GM10847 (cell line): ENCODE results near the gene CRYZL1.

ENCODE experiments used
- POLR2A ChIP-seq: IDR thresholded peaks from 2 replicates; pipeline ENCODE4 v1.6.1; 2011; ENCODE audit not compliant: insufficient read length; ENCODE audit errors: extremely low read depth

CRYZL1 gene

DNA sequence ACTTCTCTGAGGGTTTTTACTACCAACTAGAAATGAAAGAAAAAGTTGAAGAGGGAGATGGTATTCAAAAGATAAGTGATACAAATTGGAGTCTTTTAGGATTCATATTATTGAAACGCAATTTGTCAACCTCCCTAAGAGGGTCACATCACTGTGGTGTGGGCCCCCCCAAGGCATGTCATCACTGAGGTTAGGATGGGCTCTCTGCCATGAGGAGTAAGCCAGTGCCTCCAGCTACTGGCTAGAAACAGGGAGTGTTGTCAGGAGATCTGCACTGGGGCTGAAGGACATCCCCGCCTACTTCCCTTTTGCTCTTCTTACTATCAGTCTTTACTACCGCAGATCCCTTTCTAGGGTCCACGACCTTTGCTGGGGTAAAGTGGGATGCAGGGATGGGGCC lies 26.6 kb upstream of the CRYZL1 start:
- TF ChIP-seq POLR2A: no peak

DNA sequence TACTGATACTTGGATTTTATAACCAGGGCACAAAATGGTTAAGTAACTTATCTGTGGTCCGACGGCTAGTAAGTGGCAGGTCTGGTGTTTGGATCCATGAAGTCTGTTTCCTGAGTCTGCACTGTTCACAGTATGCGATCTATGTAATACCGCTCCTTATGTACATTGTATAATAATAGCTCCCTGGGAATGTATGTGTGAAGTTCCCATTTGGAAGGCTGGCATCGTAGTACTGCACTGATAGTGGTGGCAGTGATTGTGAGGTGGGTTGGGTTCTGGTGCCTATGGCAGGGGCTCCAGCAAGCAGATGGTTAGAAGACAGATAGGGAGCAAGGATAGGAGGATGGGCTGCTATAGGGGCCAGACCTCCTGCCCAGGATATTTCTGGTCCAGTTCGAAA lies 26.1 kb upstream of the CRYZL1 start:
- no peak for TF ChIP-seq POLR2A

- no peak for TF ChIP-seq POLR2A
These were observed 24.6 kb upstream of the CRYZL1 start for GRCh38 chr21:33666153-33666552.

DNA sequence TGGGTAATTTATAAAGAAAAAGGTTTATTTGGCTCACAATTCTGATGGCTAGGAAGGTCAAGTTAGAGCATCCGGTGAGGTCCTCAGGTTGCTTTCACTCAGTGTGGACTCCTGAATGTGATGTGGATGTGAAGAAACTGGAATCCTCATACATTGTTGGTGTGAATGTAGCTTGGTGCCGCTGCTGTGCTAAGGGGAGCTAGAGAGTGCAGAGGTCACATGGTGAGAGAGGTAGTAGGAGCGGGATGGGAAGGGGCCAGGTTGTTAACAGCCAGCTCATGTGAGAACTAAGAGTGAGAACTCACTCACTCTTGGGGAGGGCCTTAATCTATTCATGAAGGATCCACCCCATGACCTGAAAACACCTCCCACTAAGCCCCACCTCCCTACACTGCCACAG lies 22.6 kb upstream of the CRYZL1 start:
- TF ChIP-seq POLR2A: no peak

DNA sequence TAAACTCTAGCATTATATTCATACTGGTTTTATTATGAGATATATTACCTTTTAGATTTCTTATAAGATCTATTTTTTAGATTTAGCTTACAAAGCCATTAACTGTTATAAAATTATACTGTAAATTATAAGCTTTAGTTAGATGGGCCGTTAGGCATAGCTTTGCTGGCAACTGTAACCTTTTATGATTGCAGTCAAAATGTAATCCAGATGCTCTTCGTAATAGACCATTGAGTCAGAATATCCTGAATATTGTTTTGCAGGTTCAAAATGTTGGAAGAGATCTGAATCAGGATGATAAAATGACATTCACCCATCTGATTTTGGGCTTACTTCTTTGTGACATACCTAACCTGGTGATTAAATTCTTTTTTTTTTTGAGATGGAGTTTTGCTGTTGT lies 21.7 kb upstream of the CRYZL1 start:
- no peak for TF ChIP-seq POLR2A

- no peak for TF ChIP-seq POLR2A
These were observed 20.5 kb upstream of the CRYZL1 start for GRCh38 chr21:33662046-33662445.

DNA sequence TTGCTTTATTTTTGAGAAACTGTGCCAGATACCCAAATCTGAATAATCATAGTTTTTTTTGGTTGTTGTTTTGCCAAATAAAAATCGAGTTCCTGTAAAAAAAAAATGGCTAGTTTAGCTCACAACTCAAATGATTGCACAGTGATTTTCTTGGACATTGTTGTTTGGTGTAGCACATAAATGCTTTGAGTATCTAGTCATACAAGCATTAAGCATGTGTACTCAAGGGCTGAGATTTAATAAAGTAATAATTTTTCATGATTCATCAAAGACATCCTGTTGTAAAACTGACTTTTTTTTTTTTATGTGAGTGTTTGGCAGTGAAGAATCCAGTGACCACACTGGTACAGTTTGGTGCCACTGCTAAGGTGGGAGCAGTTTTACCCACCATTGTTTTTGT lies 19.6 kb upstream of the CRYZL1 start:
- TF ChIP-seq POLR2A: no peak

DNA sequence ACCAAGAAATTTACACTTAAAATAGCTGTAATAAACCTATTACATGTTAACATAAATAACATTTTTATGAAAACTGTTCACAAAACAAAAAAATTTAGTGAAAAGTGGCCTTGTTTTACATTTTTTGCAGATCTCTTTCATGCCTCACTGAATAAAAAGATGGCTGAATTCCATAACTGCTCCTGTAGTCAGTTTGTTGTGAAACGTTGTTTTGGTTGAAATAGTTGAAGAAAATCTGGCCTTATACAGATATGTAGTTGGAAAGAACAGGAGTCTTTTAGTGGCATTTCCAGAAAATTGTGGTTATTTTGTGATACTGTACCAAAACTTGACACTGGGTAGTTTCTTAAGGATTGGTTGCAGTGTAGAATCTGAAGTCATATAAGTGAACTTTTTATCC lies 18.9 kb upstream of the CRYZL1 start:
- no peak for TF ChIP-seq POLR2A

- TF ChIP-seq POLR2A: no peak
These were observed 18.0 kb upstream of the CRYZL1 start for GRCh38 chr21:33659568-33659949.

DNA sequence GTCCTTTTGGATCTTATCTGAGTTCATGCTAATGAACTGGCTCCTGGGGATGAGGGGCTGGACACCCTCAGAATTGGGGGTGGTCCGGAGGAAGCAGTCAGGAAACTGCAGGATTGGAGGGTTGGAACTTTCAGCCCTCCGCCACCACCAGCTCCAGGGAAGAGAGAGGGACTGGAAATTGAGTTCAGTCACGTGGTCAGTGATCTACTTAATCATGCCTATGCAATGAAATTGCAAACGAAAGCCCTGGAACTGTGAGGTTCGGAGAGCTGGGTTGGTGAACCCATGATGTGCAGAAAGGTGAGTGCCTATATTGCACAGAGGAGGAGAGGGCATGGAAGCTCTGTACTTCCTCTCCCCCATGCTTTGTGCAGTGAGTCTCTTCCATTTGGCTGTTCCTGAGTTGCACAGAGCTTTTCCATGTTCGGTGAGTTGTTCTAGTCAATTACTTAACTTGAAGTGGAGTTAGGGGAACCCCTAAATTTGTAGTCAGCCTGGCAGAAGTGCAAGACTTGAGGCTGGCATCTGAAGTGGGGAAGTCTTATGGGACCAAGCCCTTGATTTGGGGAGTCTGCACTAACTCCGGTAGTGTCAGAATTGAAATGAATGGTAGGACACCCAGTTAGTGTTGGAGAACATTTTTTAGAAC lies 17.5 kb upstream of the CRYZL1 start:
- TF ChIP-seq POLR2A: no peak

DNA sequence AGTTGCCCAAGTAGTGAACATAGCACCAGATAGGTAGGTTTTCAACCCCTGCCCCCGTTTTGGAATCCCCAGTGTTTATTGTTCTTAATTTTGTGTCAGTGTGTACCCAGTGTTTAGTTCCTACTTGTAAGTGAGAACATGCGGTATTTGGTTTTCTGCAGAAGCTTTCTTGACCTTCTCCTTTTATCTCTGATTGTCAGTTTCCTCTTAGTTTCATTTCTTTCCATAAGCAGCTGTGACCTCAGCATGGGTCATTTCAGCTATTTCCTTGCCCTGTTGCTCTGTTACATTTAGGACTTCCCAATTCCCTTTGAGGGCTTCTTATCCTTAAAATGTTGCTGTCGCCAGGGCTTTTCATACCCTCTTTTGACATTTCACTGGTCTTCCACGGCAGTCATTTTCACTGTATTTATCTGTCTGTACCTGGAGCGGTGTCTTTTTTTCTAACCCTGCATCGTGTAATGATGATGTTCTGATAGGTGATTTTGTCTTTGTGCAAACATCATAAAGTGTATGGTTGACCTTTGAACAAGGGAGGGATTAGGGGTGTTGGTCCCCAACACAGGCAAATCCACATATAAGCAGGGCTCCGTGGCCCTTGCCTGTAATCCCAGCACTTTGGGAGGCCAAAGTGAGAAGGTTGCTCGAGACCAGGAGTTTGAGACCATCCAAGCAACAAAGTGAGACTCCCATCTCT lies 15.7 kb upstream of the CRYZL1 start:
- no peak for TF ChIP-seq POLR2A

GRCh38 chr21:33655588-33656221 lies 14.2 kb upstream of the CRYZL1 start:
- no peak for TF ChIP-seq POLR2A

DNA sequence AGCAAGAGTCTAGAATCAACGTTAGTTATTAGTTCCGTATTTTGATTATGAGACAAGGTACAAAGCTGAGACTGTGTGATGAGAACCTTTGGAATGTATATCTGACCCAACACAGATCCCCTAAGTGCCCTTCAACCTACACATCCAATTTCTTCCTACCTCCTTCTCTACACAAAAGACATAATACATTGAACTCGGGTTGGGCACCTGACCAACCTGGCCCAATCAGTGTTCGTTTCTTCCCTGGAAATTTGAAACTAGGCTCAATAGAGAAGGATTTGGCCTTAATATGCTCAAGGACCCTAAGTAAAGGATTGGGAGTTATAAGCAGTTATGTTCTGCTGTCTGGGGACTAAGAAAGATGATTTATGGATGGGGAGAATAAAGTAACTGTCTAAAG lies 12.9 kb upstream of the CRYZL1 start:
- TF ChIP-seq POLR2A: no peak

DNA sequence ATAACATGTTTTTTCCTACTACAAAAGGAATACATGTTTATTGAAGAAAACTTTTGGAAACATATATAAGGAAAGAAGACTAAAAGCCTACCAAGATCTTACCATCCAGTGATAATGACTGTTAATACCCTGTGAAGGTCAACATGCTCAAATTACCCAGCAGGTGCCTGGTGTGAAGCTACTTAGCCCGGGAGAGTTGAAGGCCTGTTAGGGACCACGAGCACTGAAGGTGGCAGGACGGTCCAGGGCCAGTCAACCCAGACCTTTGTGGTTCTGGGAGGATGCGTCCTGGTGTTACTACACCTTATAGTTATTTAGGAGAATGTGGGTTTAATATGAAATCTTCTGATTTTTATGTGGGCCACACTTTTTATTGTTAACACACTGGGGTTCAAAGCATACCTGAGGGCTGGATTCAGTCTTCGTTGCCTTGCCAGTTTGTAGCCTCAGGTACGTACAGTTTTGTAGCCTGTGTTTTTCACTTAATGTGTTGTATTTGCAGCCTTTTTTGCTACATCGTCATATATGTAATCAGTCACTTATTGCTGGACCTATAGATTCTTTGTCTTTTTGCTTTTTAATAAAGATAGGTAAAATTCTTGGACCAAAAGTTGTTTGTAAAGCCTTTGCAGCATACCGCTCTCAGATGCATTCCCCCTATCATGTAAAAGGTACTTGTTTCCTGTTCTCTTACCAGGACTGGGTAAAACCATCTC lies 10.6 kb upstream of the CRYZL1 start:
- no peak for TF ChIP-seq POLR2A

DNA sequence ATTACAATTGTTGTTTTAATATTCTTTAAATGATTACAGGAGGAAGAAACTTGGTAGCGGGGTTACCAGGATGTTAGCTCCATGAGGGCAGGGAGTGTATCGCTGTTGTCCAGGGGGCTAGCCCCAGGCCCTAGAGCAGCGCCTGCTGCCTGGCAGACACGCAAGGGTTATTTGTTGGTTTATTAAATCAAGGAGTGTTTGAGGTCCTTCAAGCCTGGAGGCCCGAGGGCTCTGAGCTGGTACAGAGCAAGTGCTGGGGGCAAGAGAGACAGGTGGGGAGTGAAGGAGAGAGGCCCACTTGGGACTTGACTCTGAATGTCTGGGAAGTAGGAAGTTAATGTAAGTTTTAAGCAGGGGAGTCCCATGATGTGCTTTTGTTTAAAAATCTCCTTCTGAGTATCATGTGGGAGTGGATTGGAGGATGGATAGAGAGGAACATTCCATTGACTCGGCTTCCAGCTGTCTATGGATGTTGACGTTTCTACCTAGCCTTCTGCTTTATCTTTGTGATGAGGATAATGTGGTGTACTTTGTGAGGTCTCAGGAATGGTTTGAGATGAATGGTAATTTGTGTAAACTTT lies 9.5 kb upstream of the CRYZL1 start:
- no peak for TF ChIP-seq POLR2A

DNA sequence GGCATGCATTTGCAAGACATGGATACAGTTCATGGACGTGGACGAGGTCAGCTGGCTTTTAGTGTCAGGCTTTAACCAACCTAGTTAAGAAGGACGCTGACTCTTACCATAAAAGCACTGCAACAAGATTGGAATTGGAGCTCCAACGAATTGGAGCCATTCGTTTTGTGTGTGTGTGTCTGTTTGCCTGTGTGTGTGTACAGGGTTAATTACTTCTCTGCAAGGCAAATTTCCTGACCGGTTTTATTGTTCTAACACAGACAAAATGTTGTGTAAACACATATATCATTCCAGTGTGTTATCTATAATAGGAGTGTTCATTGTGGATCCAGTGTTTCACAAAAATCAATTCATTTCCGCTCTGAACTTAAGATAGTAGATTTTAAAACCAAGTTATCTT lies 8.7 kb upstream of the CRYZL1 start:
- TF ChIP-seq POLR2A: no peak
